Measurements from ENCODE around the gene HOXA10. TPM values are rescaled to one million over a fixed set of nuclear protein-coding genes. Genes with fewer than 3 reads are reported as not detected.

The HOXA10 gene
- total and polyA plus RNA-seq, 4 donors, result 0.21 to 0.29 (median 0.26) TPM; not detected in 1

GRCh38 chr7:27170426-27171324, 3.4 kb downstream of the HOXA10 start:
- H3K36me3 ChIP-seq (ENCODE audit: control insufficient read depth in 4 of 4, insufficient read depth in 4 of 4, low read length in 4 of 4), result no peaks in the 10 kb centered on the region
- peak in 1 of 3 donors; percentile 64 for DNase-seq
- TF ChIP-seq, protein P1, sequence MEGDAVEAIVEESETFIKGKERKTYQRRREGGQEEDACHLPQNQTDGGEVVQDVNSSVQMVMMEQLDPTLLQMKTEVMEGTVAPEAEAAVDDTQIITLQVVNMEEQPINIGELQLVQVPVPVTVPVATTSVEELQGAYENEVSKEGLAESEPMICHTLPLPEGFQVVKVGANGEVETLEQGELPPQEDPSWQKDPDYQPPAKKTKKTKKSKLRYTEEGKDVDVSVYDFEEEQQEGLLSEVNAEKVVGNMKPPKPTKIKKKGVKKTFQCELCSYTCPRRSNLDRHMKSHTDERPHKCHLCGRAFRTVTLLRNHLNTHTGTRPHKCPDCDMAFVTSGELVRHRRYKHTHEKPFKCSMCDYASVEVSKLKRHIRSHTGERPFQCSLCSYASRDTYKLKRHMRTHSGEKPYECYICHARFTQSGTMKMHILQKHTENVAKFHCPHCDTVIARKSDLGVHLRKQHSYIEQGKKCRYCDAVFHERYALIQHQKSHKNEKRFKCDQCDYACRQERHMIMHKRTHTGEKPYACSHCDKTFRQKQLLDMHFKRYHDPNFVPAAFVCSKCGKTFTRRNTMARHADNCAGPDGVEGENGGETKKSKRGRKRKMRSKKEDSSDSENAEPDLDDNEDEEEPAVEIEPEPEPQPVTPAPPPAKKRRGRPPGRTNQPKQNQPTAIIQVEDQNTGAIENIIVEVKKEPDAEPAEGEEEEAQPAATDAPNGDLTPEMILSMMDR (IDR thresholded peaks at IDR 0.05; ENCODE audit: control extremely low read depth, extremely low read depth), result no peak
- peak overlapping the region in 1 of 2 donors; percentile 23 for H3K9ac ChIP-seq (ENCODE audit: insufficient read depth in 1 of 2, low read length in 2 of 2)
- ATAC-seq (ENCODE audit: insufficient read depth, low FRiP score), result no peak
- H3K27ac ChIP-seq (ENCODE audit: low read depth in 1 of 2, low read length in 1 of 2), result no peak overlapping the region
- H3K4me3 ChIP-seq, result no peak overlapping the region
- 30 to 32% methylated on average over 11 of the region's 11 CpGs for WGBS, 2 donors
- peaks cover 21 to 91% (median 80%) of the 10 kb centered on the region in 3 donors for H3K27me3 ChIP-seq (ENCODE audit: control insufficient read depth in 3 of 3, insufficient read depth in 3 of 3, low read length in 2 of 3)
- H3K4me1 ChIP-seq (ENCODE audit: control insufficient read depth in 5 of 5, insufficient read depth in 5 of 5, low read length in 5 of 5), result peaks cover 0 to 26% (median 7%) of the 10 kb centered on the region in 5 donors
- peaks cover 0 to 15% (median 0%) of the 10 kb centered on the region in 4 donors for H3K9me3 ChIP-seq (ENCODE audit: control insufficient read depth in 4 of 4, insufficient read depth in 3 of 4, low read length in 3 of 4)

DNA sequence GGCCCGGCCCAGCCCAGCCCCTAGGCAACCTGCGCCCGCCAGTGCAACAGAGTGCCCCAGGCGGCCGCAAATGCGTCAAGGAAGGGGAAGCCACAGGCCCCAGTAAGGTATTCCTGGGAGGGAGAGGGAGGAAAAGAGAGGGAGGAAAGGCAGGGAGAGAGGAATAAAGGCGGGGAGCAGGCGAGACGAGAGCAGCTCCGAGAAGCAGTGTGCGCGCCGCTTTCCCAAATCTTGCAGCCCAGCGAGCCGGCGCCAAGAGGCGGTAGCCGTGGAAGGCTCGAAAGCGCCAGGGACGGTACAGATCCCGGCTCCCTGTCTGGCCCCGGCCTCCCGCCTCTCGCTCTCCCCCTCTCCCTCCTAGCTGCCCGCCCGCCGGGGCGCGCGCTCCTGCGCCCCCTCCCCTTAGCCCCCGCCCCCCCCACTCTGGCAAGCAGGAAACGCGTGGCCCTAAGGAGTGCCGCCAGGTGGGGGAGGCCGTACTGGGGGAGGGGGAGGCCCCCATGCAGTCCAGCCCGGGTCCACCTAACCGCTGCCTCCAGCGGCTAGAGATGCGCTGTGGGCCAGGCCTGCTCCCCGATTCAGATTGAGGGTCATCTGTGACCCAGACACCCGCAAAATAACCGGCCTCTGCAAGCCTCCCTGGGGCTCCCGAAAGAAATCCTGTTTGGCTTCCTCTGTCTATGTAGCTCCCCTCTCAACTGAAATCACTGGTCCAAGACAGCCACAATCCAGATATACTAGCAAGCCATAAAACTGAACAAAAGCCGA, 4.3 kb downstream of the HOXA10 start:
- peak in 1 of 3 donors; percentile 36 for DNase-seq
- WGBS, 2 donors, result 3 to 7% methylated on average over 23 to 46 of the region's 46 CpGs
- Histone ChIP-seq H3K4me3 (no peak overlapping the region), H3K9ac (ENCODE audit: insufficient read depth in 1 of 2, low read length in 2 of 2) (peak overlapping the region in 1 of 2 donors; percentile 23), H3K27me3 (ENCODE audit: control insufficient read depth in 3 of 3, insufficient read depth in 3 of 3, low read length in 2 of 3) (peaks cover 16 to 91% (median 82%) of the 10 kb centered on the region in 3 donors), H3K27ac (ENCODE audit: low read depth in 1 of 2, low read length in 1 of 2) (no peak overlapping the region), H3K4me1 (ENCODE audit: control insufficient read depth in 5 of 5, insufficient read depth in 5 of 5, low read length in 5 of 5) (peaks cover 0 to 30% (median 7%) of the 10 kb centered on the region in 5 donors), H3K36me3 (ENCODE audit: control insufficient read depth in 4 of 4, insufficient read depth in 4 of 4, low read length in 4 of 4) (no peaks in the 10 kb centered on the region), H3K9me3 (ENCODE audit: control insufficient read depth in 4 of 4, insufficient read depth in 3 of 4, low read length in 3 of 4) (peaks cover 0 to 15% (median 0%) of the 10 kb centered on the region in 4 donors)
- ATAC-seq (ENCODE audit: insufficient read depth, low FRiP score), result no peak
- TF ChIP-seq, protein P1 (IDR thresholded peaks at IDR 0.05; ENCODE audit: control extremely low read depth, extremely low read depth), result no peak

- Histone ChIP-seq H3K9ac (ENCODE audit: insufficient read depth in 1 of 2, low read length in 2 of 2) (no peak overlapping the region), H3K4me1 (ENCODE audit: control insufficient read depth in 5 of 5, insufficient read depth in 5 of 5, low read length in 5 of 5) (peaks cover 0 to 30% (median 5%) of the 10 kb centered on the region in 5 donors), H3K27ac (ENCODE audit: low read depth in 1 of 2, low read length in 1 of 2) (no peak overlapping the region), H3K36me3 (ENCODE audit: control insufficient read depth in 4 of 4, insufficient read depth in 4 of 4, low read length in 4 of 4) (no peaks in the 10 kb centered on the region), H3K9me3 (ENCODE audit: control insufficient read depth in 4 of 4, insufficient read depth in 3 of 4, low read length in 3 of 4) (peaks cover 0 to 12% (median 0%) of the 10 kb centered on the region in 4 donors), H3K4me3 (no peak overlapping the region), H3K27me3 (ENCODE audit: control insufficient read depth in 3 of 3, insufficient read depth in 3 of 3, low read length in 2 of 3) (peaks cover 8 to 97% (median 91%) of the 10 kb centered on the region in 3 donors)
- DNase-seq (peak in 1 of 3 donors; percentile 45), ATAC-seq (ENCODE audit: insufficient read depth, low FRiP score) (no peak)
- TF ChIP-seq, protein P1 (IDR thresholded peaks at IDR 0.05; ENCODE audit: control extremely low read depth, extremely low read depth), result no peak
- WGBS, 2 donors, result 15 to 40% methylated on average over 25 of the region's 25 CpGs
These were observed 5.7 kb downstream of the HOXA10 start for GRCh38 chr7:27168265-27168947.

Data from lung (tissue), 12 donors.